Inflammatory macrophage treated with lipopolysaccharide for 4 hours (primary cell): Measurements from ENCODE around the gene KLF18.
A peak's percentile ranks its signal among the peaks of the same experiment; 100 is the strongest.
"Not testable (repeated sequence)": the region's sequence is repeated elsewhere in the genome, so short reads cannot be mapped to it uniquely, and the experiment has no call there.

Source experiments
- DNase-seq: peaks from one replicate; pipeline ENCODE4 v3.0.0-alpha.2; 2020

KLF18 gene

DNA sequence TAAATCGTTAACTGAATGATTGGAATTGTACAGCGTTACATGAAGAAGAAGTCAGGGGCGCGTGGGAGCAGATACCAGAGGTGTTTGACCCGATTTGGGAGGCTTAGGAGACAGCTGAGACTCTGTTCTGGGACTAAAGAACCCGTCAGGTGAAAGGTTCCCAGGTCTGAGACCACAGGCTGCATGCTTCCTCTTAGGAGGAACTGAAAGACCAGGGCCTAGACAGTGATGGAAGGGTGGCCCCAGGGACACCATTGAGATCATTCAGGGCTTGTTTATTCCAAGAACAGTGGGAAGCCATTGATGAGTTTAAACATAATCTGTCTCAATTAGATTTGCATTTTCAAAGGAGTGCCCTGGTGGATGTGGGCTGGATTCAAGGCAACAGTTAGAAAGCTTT, 21.9 kb downstream of the KLF18 start:
- no peak for DNase-seq

DNA sequence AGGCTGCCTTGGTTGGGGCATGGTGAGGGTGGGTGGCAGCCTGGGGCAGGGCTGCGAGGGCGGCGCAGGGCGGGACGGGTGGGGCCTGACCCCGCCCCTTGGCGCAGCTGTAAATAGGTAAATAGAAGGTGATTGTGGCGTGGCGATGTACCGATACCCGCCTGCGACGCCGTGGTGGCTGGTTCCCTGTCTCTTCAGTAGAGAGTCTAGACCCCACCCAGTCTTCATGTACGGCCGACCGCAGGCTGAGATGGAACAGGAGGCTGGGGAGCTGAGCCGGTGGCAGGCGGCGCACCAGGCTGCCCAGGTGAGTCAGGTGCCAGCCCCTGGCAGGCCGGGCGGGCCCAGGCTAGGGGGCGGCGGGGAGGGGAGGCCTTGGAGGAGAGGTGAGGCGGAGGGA, 22.7 kb downstream of the KLF18 start, which contains the start of gene KLF17:
Gene KLF17 (plus strand): TSS at position 140 of the 400 bp plus-strand sequence. CDS start 87 bp downstream, at position 227.
- DNase-seq = no peak

DNA sequence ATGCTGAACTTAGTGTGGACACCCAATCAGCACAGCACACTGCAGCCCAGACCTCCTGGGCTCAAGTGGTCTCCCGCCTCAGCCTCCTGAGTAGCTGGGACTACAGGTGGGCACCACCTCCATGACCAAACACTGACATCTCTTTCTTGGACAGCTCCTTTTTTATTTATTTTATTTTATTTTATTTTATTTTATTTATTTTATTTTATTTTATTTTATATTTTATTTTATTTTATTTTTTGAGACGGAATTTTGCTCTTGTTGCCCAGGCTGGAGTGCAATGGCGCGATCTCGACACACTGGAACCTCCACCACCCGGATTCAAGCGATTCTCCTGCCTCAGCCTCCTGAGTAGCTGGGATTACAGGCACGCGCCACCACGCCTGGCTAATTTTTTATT, 24.2 kb downstream of the KLF18 start:
- not testable (repeated sequence) for DNase-seq

DNA sequence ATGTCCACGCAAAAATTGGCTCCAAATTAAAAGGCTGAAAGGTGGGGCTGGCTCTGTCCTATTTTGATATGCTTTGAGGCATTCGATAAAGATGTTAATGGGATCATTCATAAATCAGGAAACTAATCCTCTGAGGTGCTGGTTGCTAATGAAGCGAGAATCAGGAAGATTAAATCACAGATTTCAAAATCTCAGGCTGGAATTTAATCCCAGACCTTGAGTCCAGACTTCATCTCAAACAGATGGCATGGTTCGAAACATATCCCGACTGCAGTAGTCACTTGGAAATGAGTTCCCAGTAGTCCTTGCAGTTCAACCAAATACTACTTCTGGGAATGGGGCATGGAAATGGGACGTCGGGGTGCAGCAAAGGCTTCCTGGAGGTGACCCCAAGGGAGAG, 27.3 kb downstream of the KLF18 start:
- DNase-seq = no peak

DNA sequence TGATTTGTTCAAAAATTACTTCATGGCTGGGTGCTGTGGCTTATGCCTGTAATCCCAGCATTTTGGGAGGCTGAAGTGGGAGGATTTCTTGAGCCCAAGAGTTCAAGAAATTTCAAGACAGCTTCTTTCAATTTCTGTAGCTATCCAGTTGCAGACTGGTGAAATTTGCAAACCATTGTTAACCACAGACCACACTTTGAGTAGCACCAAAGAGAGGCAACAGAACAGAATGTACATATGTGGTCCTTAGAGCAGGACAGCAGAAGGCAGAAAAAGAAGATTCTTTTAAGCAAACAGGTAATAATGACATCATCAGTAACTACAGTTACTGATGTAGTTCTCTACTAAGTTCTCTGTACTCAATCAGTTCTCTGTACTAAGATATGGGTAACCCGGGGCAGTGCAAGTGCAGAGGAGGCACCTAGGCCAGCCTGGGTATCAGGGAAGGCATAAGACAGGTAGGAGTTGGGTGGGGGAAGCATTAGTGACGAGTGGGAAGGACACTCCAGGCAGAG, 28.3 kb downstream of the KLF18 start:
- DNase-seq = no peak

DNA sequence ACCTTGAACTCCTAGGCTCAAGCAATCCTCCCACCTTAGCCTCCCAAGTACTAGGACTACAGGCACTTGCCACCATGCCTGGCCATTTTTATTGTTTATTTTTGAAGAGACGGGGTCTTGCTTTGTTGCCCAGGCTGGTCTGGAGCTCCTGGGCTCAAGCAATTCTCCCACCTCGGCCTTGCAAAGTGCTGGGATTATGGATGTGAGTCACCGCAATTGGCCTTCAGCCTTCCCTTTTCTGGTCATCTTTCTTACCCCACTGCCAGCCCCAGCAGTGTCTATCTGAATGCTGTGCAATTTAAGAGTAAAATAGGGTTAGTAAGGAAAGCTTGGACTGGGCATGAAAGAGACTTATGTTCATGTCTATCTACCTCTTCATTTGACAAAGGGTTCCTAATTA, 28.9 kb downstream of the KLF18 start:
- no peak for DNase-seq

DNA sequence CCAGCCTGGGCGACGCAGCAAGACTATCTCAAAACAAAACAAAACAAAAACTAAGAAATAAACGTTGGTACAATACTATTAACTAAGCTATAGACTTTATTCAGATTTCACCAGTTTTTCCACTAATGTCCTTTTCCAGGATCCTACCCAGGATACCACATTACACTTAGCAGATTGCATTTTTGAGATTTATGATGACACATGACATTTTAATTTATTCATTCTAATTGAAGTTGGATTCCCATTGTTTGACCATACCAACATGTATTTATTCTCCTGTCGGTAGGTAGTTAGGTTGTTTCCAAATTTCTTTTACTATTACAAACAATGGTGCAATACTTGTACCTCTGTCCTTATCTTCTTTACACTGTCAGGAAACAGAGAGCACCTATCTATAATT, 29.6 kb downstream of the KLF18 start:
- DNase-seq = no peak

DNA sequence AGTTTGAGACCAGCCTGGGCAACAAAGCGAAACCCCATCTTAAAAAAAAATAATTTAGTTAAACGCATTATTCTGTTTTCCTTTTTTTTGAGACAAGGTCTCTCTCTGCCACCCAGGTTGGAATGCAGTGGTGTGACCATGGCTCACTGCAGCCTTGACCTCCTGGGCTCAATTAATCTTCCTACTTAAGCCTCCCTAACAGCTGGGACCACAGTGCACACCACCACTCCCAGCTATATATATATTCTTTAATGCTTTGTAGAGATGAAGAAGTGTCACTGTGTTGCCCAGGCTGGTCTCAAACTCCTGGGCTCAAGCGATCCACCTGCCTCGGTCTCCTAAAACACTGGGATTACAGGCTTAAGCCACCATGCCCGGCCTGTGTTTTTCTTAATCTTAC, 30.5 kb downstream of the KLF18 start:
- DNase-seq = no peak

DNA sequence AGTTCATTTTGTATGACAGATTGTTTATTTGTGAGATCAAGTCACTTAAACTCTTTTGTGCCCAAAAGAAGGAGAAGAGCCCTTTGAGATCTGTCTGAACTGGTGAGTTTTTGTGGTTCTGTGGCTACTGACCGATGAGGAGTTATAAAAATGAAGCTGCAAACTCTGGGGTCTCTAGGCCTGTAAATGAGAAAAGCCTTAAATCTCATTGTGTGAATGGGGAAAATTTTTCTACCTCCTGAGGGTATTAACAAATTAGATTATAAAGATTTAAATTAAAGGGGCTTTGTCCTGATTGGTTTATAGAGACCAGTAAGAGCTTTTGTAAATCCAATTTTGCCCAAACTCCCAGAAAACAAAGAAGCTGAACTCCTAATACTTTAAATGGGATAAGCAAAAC, 32.5 kb downstream of the KLF18 start:
- DNase-seq = no peak

DNA sequence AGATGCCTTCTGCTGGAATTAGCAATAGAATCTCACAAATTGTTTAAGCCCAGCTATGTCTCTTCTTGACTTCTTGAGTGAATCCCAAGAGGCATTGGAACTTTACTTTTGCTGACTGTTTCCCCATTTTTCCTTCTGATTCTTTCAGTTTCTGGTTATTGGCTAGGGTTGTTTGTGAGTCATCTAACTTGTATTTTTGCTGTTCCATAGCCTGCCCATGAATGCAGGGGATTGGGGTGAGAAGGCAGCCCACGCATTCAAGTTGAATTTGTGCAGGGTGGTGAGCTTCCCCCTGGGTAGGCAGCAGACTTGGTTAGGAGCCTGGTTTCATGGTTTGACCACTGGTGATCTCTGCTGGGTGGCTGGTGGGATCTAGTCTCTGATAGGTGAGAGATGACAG, 33.2 kb downstream of the KLF18 start:
- peak; percentile 23 for DNase-seq

DNA sequence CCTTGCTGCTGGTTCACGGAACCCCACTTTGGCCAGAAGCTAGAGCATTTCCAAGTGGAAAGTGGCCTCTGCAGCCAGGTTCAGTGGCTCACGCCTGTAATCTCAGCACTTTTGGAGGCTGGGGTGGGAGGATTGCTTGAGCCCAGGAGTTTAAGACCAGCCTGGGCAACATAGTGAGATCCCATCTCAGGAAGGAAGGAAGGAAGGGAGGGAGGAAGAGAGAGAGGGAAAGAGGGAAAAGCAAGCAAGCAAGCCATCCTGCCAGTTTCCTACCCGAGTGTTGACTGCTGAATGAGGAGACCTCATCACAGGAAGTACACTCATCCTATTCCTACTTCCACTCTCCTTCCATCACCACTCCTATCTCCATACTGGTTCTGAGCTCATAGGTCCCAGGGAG, 35.6 kb downstream of the KLF18 start:
- DNase-seq = no peak

DNA sequence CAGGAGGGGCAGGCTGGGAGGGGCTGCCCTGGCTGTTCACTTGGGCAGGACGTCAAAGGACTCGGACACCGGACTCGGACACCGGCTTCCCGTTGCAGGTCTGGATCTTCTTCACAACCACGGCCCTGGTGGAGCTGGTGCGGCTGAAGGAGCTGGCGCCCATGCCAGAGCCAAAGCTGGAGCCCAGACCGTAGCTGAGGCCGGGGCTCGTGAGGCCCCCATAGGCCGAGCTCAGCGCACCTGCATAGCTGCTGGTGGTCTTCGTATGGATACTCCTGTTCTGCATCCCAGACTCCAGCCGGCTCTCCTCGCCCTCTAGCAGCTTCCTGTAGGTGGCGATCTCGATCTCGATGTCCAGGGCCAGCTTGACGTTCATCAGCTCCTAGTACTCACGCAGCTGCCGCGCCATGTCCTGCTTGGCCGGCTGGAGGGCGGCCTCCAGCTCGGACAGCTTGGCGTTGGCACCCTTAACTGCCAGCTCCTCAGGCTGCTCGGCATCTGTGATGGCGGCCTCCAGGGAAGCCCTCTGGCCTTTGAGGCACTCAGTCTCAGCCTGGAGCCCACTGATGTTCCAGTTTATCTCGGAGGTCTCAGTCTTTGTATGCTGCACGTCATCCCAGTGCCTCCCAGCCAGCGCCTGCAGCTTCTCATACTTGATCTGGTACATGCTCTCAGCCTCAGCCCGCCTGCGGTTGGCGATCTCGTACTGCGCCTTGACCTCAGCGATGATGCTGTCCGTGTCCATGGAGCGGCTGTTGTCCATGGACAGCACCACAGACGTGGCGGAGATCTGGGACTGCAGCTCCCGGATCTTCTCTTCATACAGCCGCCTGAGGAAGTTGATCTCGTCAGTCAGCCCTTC, 37.9 kb downstream of the KLF18 start:
- DNase-seq = no peak

DNA sequence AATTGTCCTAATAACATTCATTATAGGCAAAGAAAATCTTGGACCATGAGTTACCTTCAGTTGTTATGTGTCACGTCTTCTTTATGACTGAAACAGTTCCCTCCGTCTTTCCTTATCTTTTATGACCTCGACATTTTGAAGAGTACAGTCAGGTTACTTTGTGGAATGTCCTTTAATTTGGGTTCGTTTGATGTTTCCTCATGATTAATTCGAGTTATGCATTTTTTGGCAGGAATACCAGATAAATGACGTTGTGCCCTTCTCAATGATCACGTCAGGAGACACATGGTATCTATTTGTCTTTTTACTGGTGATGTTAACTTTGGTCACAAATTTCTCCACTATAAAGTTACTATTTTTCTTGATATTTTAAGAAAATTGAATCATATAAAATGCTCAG, 40.1 kb downstream of the KLF18 start:
- no peak for DNase-seq

DNA sequence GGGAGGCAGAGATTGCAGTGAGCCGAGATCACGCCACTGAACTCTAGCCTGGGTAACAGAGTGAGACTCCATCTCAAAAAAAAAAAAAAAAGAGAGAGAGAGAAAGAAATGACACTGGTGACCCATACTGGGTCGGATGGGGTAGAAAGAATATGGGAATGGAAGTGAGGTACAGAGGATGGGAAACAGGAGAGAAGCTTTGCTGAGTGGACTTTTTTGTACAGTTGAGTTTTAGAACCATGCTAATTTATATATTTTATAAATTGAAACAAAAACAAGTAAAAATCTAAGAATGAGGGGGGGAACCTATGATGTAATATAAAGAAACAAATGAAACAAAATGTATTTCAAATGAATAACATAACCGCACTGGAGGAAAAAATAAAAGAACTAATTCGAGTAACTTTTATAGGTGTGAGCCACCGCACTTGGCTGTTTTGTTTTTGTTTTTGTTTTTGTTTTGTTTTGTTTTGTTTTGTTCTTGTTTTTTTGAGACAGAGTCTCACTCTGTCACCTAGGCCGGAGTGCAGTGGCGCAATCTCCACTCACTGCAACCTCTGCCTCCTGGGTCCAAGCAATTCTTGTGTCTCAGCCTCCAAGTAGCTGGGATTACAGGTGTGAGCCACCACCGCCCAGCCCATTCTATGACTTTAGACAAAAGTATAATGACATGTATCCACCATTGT, 41.1 kb downstream of the KLF18 start:
- no peak for DNase-seq

DNA sequence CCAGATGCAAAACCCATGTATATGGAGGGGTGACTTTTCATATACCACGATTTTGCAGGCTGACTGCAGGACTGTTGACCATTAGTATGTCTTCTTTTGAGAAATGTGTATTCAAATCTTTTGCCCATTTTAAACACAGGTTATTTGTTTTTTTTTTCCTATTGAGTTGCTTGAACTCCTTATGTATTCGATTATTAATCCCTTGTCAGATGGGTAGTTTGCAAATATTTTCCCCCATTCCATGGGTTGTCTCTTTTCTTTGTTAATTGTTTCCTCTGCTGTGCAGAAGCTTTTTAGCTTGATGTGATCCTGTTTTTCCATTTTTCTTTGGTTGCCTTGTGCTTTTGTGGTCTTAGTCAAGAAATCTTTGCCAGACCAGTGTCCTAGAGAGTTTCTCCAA, 47.4 kb downstream of the KLF18 start:
- DNase-seq = no peak

DNA sequence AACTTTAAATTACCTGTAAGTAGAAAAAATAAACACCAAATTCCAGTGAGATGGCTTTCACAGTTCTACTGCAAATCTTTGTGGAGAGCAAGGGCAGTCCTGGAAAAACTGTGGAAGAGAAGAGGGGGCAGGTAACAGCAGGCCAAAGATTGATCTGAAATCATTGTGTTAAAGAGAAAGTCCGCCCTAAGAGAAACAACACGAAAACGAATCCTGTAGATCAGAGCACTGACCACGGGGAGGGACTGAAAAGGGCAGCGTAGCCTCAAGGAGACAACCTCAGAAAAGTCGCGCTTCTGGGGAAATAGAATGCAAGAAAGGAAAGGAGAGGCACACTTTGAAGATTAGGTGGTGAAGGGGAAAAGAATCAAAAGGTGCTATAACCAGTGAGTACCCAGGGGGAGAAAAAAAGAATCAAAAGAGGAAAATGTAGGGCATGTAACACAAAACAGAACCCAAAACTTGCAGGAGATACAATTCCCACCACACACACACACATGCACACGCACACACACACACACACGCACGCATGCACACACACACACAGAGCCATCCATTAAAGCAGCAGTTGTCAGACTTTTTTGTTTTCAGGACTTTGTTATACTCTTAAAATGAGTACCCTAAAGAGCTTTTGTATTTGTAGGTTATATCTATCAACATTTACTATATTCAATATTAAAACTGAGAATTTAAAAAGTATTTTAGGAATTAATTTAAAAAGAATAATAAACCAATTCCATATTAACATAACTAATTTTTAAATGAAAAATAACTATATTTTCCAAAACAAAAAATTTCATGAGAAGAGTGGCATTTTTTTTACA, 50.8 kb downstream of the KLF18 start:
- DNase-seq = no peak

DNA sequence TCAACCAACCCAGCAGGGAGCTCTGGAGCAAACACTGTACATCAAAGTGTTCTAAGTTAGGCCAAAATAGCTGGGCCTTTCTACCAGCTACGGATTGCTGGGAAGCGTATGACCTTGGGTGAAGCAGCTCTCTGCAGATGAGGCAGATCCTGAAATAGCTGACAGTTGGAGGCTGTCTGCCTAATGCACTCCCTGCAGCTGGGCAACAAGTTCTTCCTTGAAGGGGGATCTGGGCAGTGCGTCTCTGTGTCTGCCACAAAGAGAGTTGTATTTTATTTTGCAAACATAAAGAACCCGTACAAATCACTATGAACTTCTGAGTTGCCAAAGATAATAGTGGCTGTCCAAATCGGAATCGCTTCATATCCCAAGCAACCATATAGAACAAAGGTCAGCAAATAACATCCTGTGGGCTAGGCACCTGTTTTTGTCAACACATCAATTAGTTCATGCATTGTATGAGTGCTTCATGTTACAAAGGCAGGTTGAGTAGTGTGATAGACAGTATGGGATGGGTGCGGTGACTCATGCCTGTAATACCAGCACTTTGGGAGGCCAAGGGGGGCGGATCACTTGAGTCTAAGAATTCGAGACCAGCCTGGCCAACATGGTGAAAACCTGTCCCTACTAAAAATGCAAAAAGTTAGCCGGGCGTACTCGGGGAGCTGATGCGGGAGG, 51.9 kb downstream of the KLF18 start:
- DNase-seq = no peak
